Lower leg skin (tissue), 3 donors: Measurements from ENCODE around the gene HTR2B.

Experiments
- POLR2A ChIP-seq, 2 donors: fragments of 450-650 bp; IDR thresholded peaks; one replicate each; pipeline ENCODE4 v1.6.1; 2016 to 2017; ENCODE audit warnings: antibody characterized with exemption in 2 of 2, mild to moderate bottlenecking in 1 of 2, moderate library complexity in 1 of 2
- TF ChIP-seq, protein P1 (sequence below), 3 donors: fragments of 450-650 bp; IDR thresholded peaks; one replicate each; pipeline ENCODE4 v1.5.1; 2016; ENCODE audit warnings: antibody characterized with exemption in 3 of 3, mild to moderate bottlenecking in 3 of 3, moderate library complexity in 2 of 3

DNA sequence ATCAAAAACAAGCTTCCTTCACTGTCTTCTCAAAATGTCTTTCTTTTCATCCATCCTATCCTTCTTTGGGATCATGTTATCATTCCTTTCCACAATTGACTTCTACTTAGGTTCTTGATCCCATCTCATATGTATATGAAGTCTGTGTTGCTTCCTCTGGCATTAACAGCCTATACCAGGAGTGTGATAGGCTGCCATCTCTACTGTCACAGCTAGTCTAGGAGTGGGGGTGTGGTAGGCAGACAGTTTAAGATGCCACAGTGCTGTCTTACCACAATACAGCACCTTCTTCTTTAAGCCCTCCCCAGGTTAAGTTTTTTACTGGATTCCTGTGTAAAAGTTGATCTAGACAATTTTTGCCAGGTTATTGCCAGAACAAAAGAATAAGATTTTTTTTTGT, 3.7 kb upstream of the HTR2B start:
- TF ChIP-seq, protein P1, sequence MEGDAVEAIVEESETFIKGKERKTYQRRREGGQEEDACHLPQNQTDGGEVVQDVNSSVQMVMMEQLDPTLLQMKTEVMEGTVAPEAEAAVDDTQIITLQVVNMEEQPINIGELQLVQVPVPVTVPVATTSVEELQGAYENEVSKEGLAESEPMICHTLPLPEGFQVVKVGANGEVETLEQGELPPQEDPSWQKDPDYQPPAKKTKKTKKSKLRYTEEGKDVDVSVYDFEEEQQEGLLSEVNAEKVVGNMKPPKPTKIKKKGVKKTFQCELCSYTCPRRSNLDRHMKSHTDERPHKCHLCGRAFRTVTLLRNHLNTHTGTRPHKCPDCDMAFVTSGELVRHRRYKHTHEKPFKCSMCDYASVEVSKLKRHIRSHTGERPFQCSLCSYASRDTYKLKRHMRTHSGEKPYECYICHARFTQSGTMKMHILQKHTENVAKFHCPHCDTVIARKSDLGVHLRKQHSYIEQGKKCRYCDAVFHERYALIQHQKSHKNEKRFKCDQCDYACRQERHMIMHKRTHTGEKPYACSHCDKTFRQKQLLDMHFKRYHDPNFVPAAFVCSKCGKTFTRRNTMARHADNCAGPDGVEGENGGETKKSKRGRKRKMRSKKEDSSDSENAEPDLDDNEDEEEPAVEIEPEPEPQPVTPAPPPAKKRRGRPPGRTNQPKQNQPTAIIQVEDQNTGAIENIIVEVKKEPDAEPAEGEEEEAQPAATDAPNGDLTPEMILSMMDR (IDR thresholded peaks at IDR 0.05): no peak
- TF ChIP-seq POLR2A (IDR thresholded peaks at IDR 0.05): no peak
